Measurements from ENCODE around the gene CCDC88C.

CCDC88C gene

GRCh38 chr14:91417120-91417982 is at the start of gene CCDC88C:
Gene CCDC88C, minus strand, starts transcription at chr14:91417820. Its CDS starts 130 bp downstream, at chr14:91417690.
- peaks cover 44% of the 10 kb centered on the region for H3K36me3 ChIP-seq (ENCODE audit: insufficient read depth, low read length)
- no peak for TF ChIP-seq EZH2 (IDR thresholded peaks at IDR 0.05; ENCODE audit: borderline replicate concordance, low read length)
- TF ChIP-seq CTCF (IDR thresholded peaks at IDR 0.05; ENCODE audit: low read length) = no peak
- peak within 1 kb of the TSS; percentile 97 for H3K27ac ChIP-seq (ENCODE audit: low read depth, low read length, poor library complexity, severe bottlenecking)
- no peaks in the 10 kb centered on the region for H3K27me3 ChIP-seq (ENCODE audit: insufficient read depth, low read length)
- H3K4me1 ChIP-seq (ENCODE audit: insufficient read depth, low read length, severe bottlenecking) = peaks cover 53% of the 10 kb centered on the region
- H3K4me3 ChIP-seq (ENCODE audit: low read depth, low read length, poor library complexity, severe bottlenecking) = peak within 1 kb of the TSS; percentile 83
- peak within 1 kb of the TSS; percentile 90 for H3K9ac ChIP-seq (ENCODE audit: low read length)
- H3F3A ChIP-seq (ENCODE audit: insufficient read depth, low read length) = no peaks in the 10 kb centered on the region
- peak within 1 kb of the TSS; percentile 98 for H3K4me2 ChIP-seq (ENCODE audit: low read length)
- H4K20me1 ChIP-seq (ENCODE audit: insufficient read depth, low read length) = no peaks in the 10 kb centered on the region
- H3K9me3 ChIP-seq (ENCODE audit: low read length) = no peaks in the 10 kb centered on the region
- H2AFZ ChIP-seq (ENCODE audit: low read length) = no peak within 1 kb of the TSS
- peaks cover 40% of the 10 kb centered on the region for H3K79me2 ChIP-seq (ENCODE audit: insufficient read depth, low read length)
- no peaks in the 10 kb centered on the region for H3K9me2 ChIP-seq (ENCODE audit: low read depth, low read length)

GRCh38 chr14:91466192-91466591 is 48.6 kb upstream of the CCDC88C start:
- H3K9ac ChIP-seq (ENCODE audit: low read length) = no peak overlapping the region
- no peak overlapping the region for H3K4me2 ChIP-seq (ENCODE audit: low read length)
- TF ChIP-seq EZH2 (IDR thresholded peaks at IDR 0.05; ENCODE audit: borderline replicate concordance, low read length) (no peak), CTCF (IDR thresholded peaks at IDR 0.05; ENCODE audit: low read length) (no peak)
- H3K9me2 ChIP-seq (ENCODE audit: low read depth, low read length) = no peaks in the 10 kb centered on the region
- no peaks in the 10 kb centered on the region for H3F3A ChIP-seq (ENCODE audit: insufficient read depth, low read length)
- no peak overlapping the region for H3K4me3 ChIP-seq (ENCODE audit: low read depth, low read length, poor library complexity, severe bottlenecking)
- no peaks in the 10 kb centered on the region for H3K9me3 ChIP-seq (ENCODE audit: low read length)
- H3K36me3 ChIP-seq (ENCODE audit: insufficient read depth, low read length) = peaks cover 99% of the 10 kb centered on the region
- H3K27ac ChIP-seq (ENCODE audit: low read depth, low read length, poor library complexity, severe bottlenecking) = no peak overlapping the region
- H3K79me2 ChIP-seq (ENCODE audit: insufficient read depth, low read length) = 0 out of 2 replicates have a peak, but pooled peaks cover 2% of the 10 kb centered on the region
- no peaks in the 10 kb centered on the region for H4K20me1 ChIP-seq (ENCODE audit: insufficient read depth, low read length)
- H2AFZ ChIP-seq (ENCODE audit: low read length) = no peak overlapping the region
- no peaks in the 10 kb centered on the region for H3K27me3 ChIP-seq (ENCODE audit: insufficient read depth, low read length)
- H3K4me1 ChIP-seq (ENCODE audit: insufficient read depth, low read length, severe bottlenecking) = no peaks in the 10 kb centered on the region

GRCh38 chr14:91464615-91465205 is 47.1 kb upstream of the CCDC88C start:
- Histone ChIP-seq H3K9me3 (ENCODE audit: low read length) (no peaks in the 10 kb centered on the region), H3K27ac (ENCODE audit: low read depth, low read length, poor library complexity, severe bottlenecking) (no peak overlapping the region), H3K36me3 (ENCODE audit: insufficient read depth, low read length) (peaks cover 99% of the 10 kb centered on the region)

More at GRCh38 chr14:91464615-91465205, 47.1 kb upstream of the CCDC88C start:
- H3K4me2 ChIP-seq (ENCODE audit: low read length) = no peak overlapping the region
- 0 out of 2 replicates have a peak, but pooled peaks cover 2% of the 10 kb centered on the region for H3K79me2 ChIP-seq (ENCODE audit: insufficient read depth, low read length)
- H2AFZ ChIP-seq (ENCODE audit: low read length) = no peak overlapping the region
- H4K20me1 ChIP-seq (ENCODE audit: insufficient read depth, low read length) = no peaks in the 10 kb centered on the region
- H3K4me1 ChIP-seq (ENCODE audit: insufficient read depth, low read length, severe bottlenecking) = no peaks in the 10 kb centered on the region
- H3K27me3 ChIP-seq (ENCODE audit: insufficient read depth, low read length) = no peaks in the 10 kb centered on the region
- no peaks in the 10 kb centered on the region for H3F3A ChIP-seq (ENCODE audit: insufficient read depth, low read length)
- H3K9me2 ChIP-seq (ENCODE audit: low read depth, low read length) = no peaks in the 10 kb centered on the region
- no peak overlapping the region for H3K4me3 ChIP-seq (ENCODE audit: low read depth, low read length, poor library complexity, severe bottlenecking)
- TF ChIP-seq EZH2 (IDR thresholded peaks at IDR 0.05; ENCODE audit: borderline replicate concordance, low read length) (no peak), CTCF (IDR thresholded peaks at IDR 0.05; ENCODE audit: low read length) (no peak)
- no peak overlapping the region for H3K9ac ChIP-seq (ENCODE audit: low read length)
